Measurements from ENCODE around the gene PIK3R2. TPM values are rescaled to one million over a fixed set of nuclear protein-coding genes. Genes with fewer than 3 reads are reported as not detected.

Gene PIK3R2
- polyA plus RNA-seq, 4 donors = 1.6 to 71.3 (median 8.1) TPM

DNA sequence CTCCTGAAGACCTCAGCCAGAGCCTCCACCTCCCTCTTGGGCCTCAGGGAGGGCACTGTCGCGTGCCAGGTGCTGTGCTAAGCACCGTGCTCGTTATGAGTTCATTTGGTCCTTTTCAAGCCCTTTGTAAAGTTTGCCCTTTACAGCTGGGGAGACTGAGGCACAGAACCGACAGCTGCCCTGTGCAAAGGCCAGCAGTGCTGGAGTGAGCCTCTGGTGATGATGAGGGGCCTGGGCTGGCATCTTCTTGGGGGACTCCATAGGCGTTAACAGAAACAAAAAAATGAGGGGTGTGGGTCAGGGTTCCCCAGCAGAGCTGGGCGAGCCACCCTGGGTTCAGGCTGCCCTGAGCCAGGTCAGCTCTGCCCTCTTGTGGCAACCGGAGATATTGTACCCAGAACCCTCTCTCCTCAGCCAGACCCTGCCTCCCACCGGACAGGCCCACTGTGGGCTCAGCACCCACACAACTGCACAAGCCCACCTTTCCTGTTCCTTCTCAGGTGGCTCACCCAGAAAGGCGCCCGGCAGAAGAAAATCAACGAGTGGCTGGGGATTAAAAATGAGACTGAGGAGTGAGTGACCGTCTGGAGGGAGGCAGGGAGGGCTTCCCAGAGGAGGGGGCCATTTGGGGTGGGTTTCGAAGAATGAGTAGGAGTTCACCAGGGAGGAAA lies 15.1 kb downstream of the PIK3R2 start:
- H3K36me3 ChIP-seq (ENCODE audit: control insufficient read depth in 3 of 3, insufficient read depth in 2 of 3, low read depth in 1 of 3, low read length in 3 of 3) = peaks cover 5 to 99% (median 8%) of the 10 kb centered on the region in 3 donors
- WGBS, 3 donors = 55 to 65% (median 60%) methylated on average over 14 of the region's 14 CpGs
- H3K27me3 ChIP-seq (ENCODE audit: control insufficient read depth in 3 of 3, insufficient read depth in 3 of 3, low read length in 3 of 3) = no peaks in the 10 kb centered on the region
- DNase-seq (peak in 1 of 2 donors; percentile 57), FAIRE-seq (no peak)
- H3K4me1 ChIP-seq (ENCODE audit: control insufficient read depth in 3 of 3, insufficient read depth in 2 of 3, low read depth in 1 of 3, low read length in 2 of 3) = peaks cover 0 to 14% (median 0%) of the 10 kb centered on the region in 3 donors
- peaks cover 0 to 2% of the 10 kb centered on the region in 2 donors for H3K9me3 ChIP-seq (ENCODE audit: control insufficient read depth in 2 of 2, insufficient read depth in 1 of 2, low read depth in 1 of 2, low read length in 1 of 2)
- no peak overlapping the region for H3K27ac ChIP-seq (ENCODE audit: low read depth in 1 of 3, low read length in 2 of 3)
- no peak overlapping the region for H3K4me3 ChIP-seq (ENCODE audit: low read depth in 1 of 3, low read length in 3 of 3)

GRCh38 chr19:18168673-18169381 lies 15.9 kb downstream of the PIK3R2 start:
- H3K27me3 ChIP-seq (ENCODE audit: control insufficient read depth in 3 of 3, insufficient read depth in 3 of 3, low read length in 3 of 3) = no peaks in the 10 kb centered on the region
- H3K4me3 ChIP-seq (ENCODE audit: low read depth in 1 of 3, low read length in 3 of 3) = no peak overlapping the region
- DNase-seq (no peak), FAIRE-seq (no peak)
- H3K4me1 ChIP-seq (ENCODE audit: control insufficient read depth in 3 of 3, insufficient read depth in 2 of 3, low read depth in 1 of 3, low read length in 2 of 3) = peaks cover 0 to 18% (median 0%) of the 10 kb centered on the region in 3 donors
- peaks cover 0 to 2% of the 10 kb centered on the region in 2 donors for H3K9me3 ChIP-seq (ENCODE audit: control insufficient read depth in 2 of 2, insufficient read depth in 1 of 2, low read depth in 1 of 2, low read length in 1 of 2)
- H3K36me3 ChIP-seq (ENCODE audit: control insufficient read depth in 3 of 3, insufficient read depth in 2 of 3, low read depth in 1 of 3, low read length in 3 of 3) = peaks cover 5 to 93% (median 8%) of the 10 kb centered on the region in 3 donors
- no peak overlapping the region for H3K27ac ChIP-seq (ENCODE audit: low read depth in 1 of 3, low read length in 2 of 3)
- WGBS, 3 donors = 93 to 94% (median 94%) methylated on average over 44 to 66 of the region's 66 CpGs

GRCh38 chr19:18170714-18171255 lies 17.8 kb downstream of the PIK3R2 start:
- Histone ChIP-seq H3K4me3 (ENCODE audit: low read depth in 1 of 3, low read length in 3 of 3) (no peak overlapping the region), H3K4me1 (ENCODE audit: control insufficient read depth in 3 of 3, insufficient read depth in 2 of 3, low read depth in 1 of 3, low read length in 2 of 3) (peaks cover 0 to 28% (median 0%) of the 10 kb centered on the region in 3 donors), H3K27me3 (ENCODE audit: control insufficient read depth in 3 of 3, insufficient read depth in 3 of 3, low read length in 3 of 3) (no peaks in the 10 kb centered on the region), H3K36me3 (ENCODE audit: control insufficient read depth in 3 of 3, insufficient read depth in 2 of 3, low read depth in 1 of 3, low read length in 3 of 3) (peaks cover 3 to 83% (median 4%) of the 10 kb centered on the region in 3 donors), H3K9me3 (ENCODE audit: control insufficient read depth in 2 of 2, insufficient read depth in 1 of 2, low read depth in 1 of 2, low read length in 1 of 2) (peaks cover 0 to 2% of the 10 kb centered on the region in 2 donors), H3K27ac (ENCODE audit: low read depth in 1 of 3, low read length in 2 of 3) (peak overlapping the region in 1 of 3 donors; percentile 55)
- DNase-seq (no peak), FAIRE-seq (no peak)
- WGBS, 3 donors = 48 to 54% (median 48%) methylated on average over 16 of the region's 16 CpGs

DNA sequence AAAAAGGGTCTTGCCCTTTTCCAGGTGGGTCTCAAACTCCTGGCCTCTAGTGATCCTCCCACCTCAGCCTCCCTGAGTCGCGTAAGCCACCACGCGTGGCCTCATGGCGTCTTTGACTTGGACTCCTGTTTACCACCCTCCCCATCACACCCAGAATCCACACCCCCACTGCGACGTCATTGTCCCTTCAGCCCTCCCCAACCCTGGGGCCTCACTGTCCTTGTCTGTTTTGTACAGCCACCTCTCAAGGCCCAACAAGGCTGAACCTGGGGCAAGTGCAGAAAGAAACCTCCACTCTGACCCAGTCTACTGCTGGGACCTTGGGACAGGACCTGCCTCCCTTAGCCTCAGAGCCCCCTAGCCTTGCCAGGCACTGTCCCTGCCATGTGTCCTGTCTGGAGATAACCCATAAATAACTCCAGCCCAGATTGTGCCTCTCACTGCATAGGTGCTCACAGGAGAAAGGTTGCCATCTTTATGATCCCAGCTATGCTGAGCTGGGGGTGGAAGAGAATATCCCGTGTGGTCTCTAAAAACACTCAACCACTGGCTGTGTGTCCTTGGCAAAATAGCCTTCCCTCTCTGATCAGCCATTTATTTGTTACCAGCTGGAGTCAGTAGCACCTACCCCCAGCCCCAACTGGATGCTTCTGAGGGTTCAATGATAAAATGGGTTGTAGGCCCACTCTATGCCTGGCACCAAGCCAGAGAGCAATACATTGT lies 18.8 kb downstream of the PIK3R2 start:
- Histone ChIP-seq H3K36me3 (ENCODE audit: control insufficient read depth in 3 of 3, insufficient read depth in 2 of 3, low read depth in 1 of 3, low read length in 3 of 3) (peaks cover 3 to 81% (median 4%) of the 10 kb centered on the region in 3 donors), H3K4me3 (ENCODE audit: low read depth in 1 of 3, low read length in 3 of 3) (no peak overlapping the region), H3K9me3 (ENCODE audit: control insufficient read depth in 2 of 2, insufficient read depth in 1 of 2, low read depth in 1 of 2, low read length in 1 of 2) (peaks cover 0 to 2% of the 10 kb centered on the region in 2 donors), H3K27ac (ENCODE audit: low read depth in 1 of 3, low read length in 2 of 3) (peak overlapping the region in 2 of 3 donors; percentile 18 to 91), H3K4me1 (ENCODE audit: control insufficient read depth in 3 of 3, insufficient read depth in 2 of 3, low read depth in 1 of 3, low read length in 2 of 3) (peaks cover 0 to 31% (median 0%) of the 10 kb centered on the region in 3 donors), H3K27me3 (ENCODE audit: control insufficient read depth in 3 of 3, insufficient read depth in 3 of 3, low read length in 3 of 3) (no peaks in the 10 kb centered on the region)
- no peak for FAIRE-seq
- DNase-seq = peak in 1 of 2 donors; percentile 35
- 75 to 85% (median 81%) methylated on average over 4 to 8 of the region's 8 CpGs for WGBS, 3 donors

DNA sequence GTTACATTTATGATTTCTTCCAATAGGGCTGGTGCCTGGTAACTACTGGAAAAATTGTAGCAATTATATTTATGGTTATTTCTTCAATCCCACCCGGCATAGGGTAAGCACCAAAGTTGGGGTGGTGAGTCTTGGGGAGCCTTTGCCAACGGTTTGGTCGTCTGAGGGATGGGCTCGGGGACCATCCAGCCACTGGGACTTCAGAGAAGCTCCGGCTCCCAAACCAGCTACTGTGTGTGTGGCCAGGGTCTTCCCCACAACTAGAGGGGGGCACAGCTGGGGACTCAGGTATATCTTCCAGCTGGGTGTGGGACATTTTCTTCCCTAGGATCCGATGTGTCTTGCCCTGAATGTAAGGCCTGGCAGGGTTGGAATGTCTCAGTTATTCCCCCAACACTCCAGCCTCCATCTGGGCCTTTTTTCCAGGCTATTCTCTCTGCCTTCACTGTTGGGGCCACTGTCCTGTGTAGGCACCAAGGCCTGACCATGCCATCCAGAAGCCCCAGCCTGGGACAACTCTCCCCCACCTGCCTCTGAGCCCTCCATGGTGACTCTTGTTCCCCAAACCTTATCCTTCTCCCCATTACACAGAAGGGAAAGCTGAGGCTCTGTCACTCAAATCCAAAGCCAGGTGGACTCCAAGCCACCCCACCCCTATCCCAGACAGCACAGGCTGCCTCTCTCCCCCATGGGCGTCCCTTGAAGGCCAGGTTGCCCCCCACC lies 19.5 kb downstream of the PIK3R2 start:
- WGBS, 3 donors = 81 to 88% (median 83%) methylated on average over 7 of the region's 7 CpGs
- Histone ChIP-seq H3K27me3 (ENCODE audit: control insufficient read depth in 3 of 3, insufficient read depth in 3 of 3, low read length in 3 of 3) (no peaks in the 10 kb centered on the region), H3K27ac (ENCODE audit: low read depth in 1 of 3, low read length in 2 of 3) (peak overlapping the region in 2 of 3 donors; percentile 18 to 91), H3K9me3 (ENCODE audit: control insufficient read depth in 2 of 2, insufficient read depth in 1 of 2, low read depth in 1 of 2, low read length in 1 of 2) (peaks cover 0 to 2% of the 10 kb centered on the region in 2 donors), H3K36me3 (ENCODE audit: control insufficient read depth in 3 of 3, insufficient read depth in 2 of 3, low read depth in 1 of 3, low read length in 3 of 3) (peaks cover 3 to 81% (median 4%) of the 10 kb centered on the region in 3 donors), H3K4me1 (ENCODE audit: control insufficient read depth in 3 of 3, insufficient read depth in 2 of 3, low read depth in 1 of 3, low read length in 2 of 3) (peaks cover 0 to 31% (median 0%) of the 10 kb centered on the region in 3 donors), H3K4me3 (ENCODE audit: low read depth in 1 of 3, low read length in 3 of 3) (no peak overlapping the region)
- no peak for FAIRE-seq
- no peak for DNase-seq

GRCh38 chr19:18173054-18173571 lies 20.1 kb downstream of the PIK3R2 start:
- peak overlapping the region in 2 of 3 donors; percentile 77 to 91 for H3K27ac ChIP-seq (ENCODE audit: low read depth in 1 of 3, low read length in 2 of 3)
- no peaks in the 10 kb centered on the region for H3K27me3 ChIP-seq (ENCODE audit: control insufficient read depth in 3 of 3, insufficient read depth in 3 of 3, low read length in 3 of 3)
- no peak for FAIRE-seq
- H3K4me3 ChIP-seq (ENCODE audit: low read depth in 1 of 3, low read length in 3 of 3) = peak overlapping the region in 1 of 3 donors; percentile 91
- peaks cover 0 to 2% of the 10 kb centered on the region in 2 donors for H3K9me3 ChIP-seq (ENCODE audit: control insufficient read depth in 2 of 2, insufficient read depth in 1 of 2, low read depth in 1 of 2, low read length in 1 of 2)
- no peak for DNase-seq
- peaks cover 0 to 31% (median 0%) of the 10 kb centered on the region in 3 donors for H3K4me1 ChIP-seq (ENCODE audit: control insufficient read depth in 3 of 3, insufficient read depth in 2 of 3, low read depth in 1 of 3, low read length in 2 of 3)
- peaks cover 3 to 81% (median 4%) of the 10 kb centered on the region in 3 donors for H3K36me3 ChIP-seq (ENCODE audit: control insufficient read depth in 3 of 3, insufficient read depth in 2 of 3, low read depth in 1 of 3, low read length in 3 of 3)
- WGBS, 3 donors = 42 to 62% (median 56%) methylated on average over 15 to 18 of the region's 18 CpGs

- H3K27me3 ChIP-seq (ENCODE audit: control insufficient read depth in 3 of 3, insufficient read depth in 3 of 3, low read length in 3 of 3) = no peaks in the 10 kb centered on the region
- no peak for FAIRE-seq
- H3K4me3 ChIP-seq (ENCODE audit: low read depth in 1 of 3, low read length in 3 of 3) = peak within 1 kb of the TSS; percentile 64 to 91 (median 64)
- H3K36me3 ChIP-seq (ENCODE audit: control insufficient read depth in 3 of 3, insufficient read depth in 2 of 3, low read depth in 1 of 3, low read length in 3 of 3) = peaks cover 3 to 81% (median 4%) of the 10 kb centered on the region in 3 donors
- WGBS, 3 donors = 1% methylated on average over 39 to 47 of the region's 47 CpGs
- peak; percentile 79 to 97 for DNase-seq
- no peaks in the 10 kb centered on the region for H3K9me3 ChIP-seq (ENCODE audit: control insufficient read depth in 2 of 2, insufficient read depth in 1 of 2, low read depth in 1 of 2, low read length in 1 of 2)
- peak within 1 kb of the TSS; percentile 46 to 91 (median 77) for H3K27ac ChIP-seq (ENCODE audit: low read depth in 1 of 3, low read length in 2 of 3)
- peaks cover 0 to 31% (median 0%) of the 10 kb centered on the region in 3 donors for H3K4me1 ChIP-seq (ENCODE audit: control insufficient read depth in 3 of 3, insufficient read depth in 2 of 3, low read depth in 1 of 3, low read length in 2 of 3)
These were observed 20.8 kb downstream of the PIK3R2 start, which contains the start of gene IFI30 for GRCh38 chr19:18173572-18174288. Gene IFI30 (plus strand): TSS chr19:18173813. CDS start chr19:18173842, 29 bp downstream.

Data from small intestine (tissue), 7 donors.